ENCODE results near the gene POLD3.

Gene POLD3

GRCh38 chr11:74687237-74688023 is 95.0 kb downstream of the POLD3 start:
- no peak for DNase-seq (ENCODE audit: low read depth in 2 of 2)

GRCh38 chr11:74689666-74690065 is 97.3 kb downstream of the POLD3 start:
- DNase-seq (ENCODE audit: low read depth in 2 of 2), result no peak

DNA sequence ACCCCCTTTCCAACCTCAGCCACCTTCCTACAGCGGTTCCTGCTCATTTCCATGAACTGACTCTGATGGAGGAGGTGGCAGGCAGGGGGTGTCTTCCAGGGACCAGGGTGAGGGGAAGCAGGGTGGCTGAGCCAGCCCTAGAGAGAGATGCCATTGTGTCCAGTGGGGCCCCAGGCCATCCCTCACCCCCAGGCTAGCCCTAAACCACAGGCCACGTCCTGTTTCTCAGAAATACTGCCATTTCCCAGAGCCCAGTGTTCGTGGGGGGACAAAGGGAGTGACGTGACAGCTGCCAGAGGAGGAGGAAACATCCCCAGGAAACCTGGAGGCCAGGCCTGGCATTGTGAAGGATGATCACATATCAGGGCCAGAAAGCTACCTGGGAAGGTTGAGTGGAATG is 99.4 kb downstream of the POLD3 start:
- no peak for DNase-seq (ENCODE audit: low read depth in 2 of 2)

Measured in fibroblast of skin of left biceps (primary cell).